ENCODE data around the gene MARK4.
"Not testable (repeated sequence)": the region's sequence is repeated elsewhere in the genome, so short reads cannot be mapped to it uniquely, and the experiment has no call there.

Gene MARK4

GRCh38 chr19:45243144-45243732 is 7.8 kb upstream of the MARK4 start:
- in situ Hi-C loops (cut with MboI; ENCODE audit: low sequenced_read_pairs), result no loop called here

- in situ Hi-C loops (cut with MboI; ENCODE audit: low sequenced_read_pairs), result no loop called here
Observed at GRCh38 chr19:45244133-45244794, 6.8 kb upstream of the MARK4 start.

GRCh38 chr19:45245334-45245787 is 5.7 kb upstream of the MARK4 start, which contains the start of gene EXOC3L2:
TSS of gene EXOC3L2 (minus strand) at chr19:45245407. CDS start at chr19:45239045, 6,362 bp downstream.
- in situ Hi-C loops (cut with MboI; ENCODE audit: low sequenced_read_pairs), result no loop called here

- in situ Hi-C loops (cut with MboI; ENCODE audit: low sequenced_read_pairs), result no loop called here
Observed at GRCh38 chr19:45245826-45246225, 5.2 kb upstream of the MARK4 start.

- in situ Hi-C loops (cut with MboI; ENCODE audit: low sequenced_read_pairs), result no loop called here
Observed at GRCh38 chr19:45247136-45247535, 3.9 kb upstream of the MARK4 start.

- in situ Hi-C loops (cut with MboI; ENCODE audit: low sequenced_read_pairs), result no loop called here
Observed at GRCh38 chr19:45249261-45250033, 1.6 kb upstream of the MARK4 start.

- in situ Hi-C loops (cut with MboI; ENCODE audit: low sequenced_read_pairs), result no loop called here
Observed at GRCh38 chr19:45250216-45250831, 747 bp upstream of the MARK4 start.

- in situ Hi-C loops (cut with MboI; ENCODE audit: low sequenced_read_pairs), result no loop called here
Observed at GRCh38 chr19:45251452-45252354, 632 bp downstream of the MARK4 start.

GRCh38 chr19:45253396-45254027 is 2.4 kb downstream of the MARK4 start:
- in situ Hi-C loops (cut with MboI; ENCODE audit: low sequenced_read_pairs), result no loop called here

- in situ Hi-C loops (cut with MboI; ENCODE audit: low sequenced_read_pairs), result no loop called here
Observed at GRCh38 chr19:45254044-45254531, 3.0 kb downstream of the MARK4 start.

GRCh38 chr19:45255611-45256157 is 4.6 kb downstream of the MARK4 start:
- in situ Hi-C loops (cut with MboI; ENCODE audit: low sequenced_read_pairs), result no loop called here

GRCh38 chr19:45256836-45257235 is 5.8 kb downstream of the MARK4 start:
- in situ Hi-C loops (cut with MboI; ENCODE audit: low sequenced_read_pairs), result no loop called here

- in situ Hi-C loops (cut with MboI; ENCODE audit: low sequenced_read_pairs), result no loop called here
Observed at GRCh38 chr19:45258862-45259261, 7.8 kb downstream of the MARK4 start.

- in situ Hi-C loops (cut with MboI; ENCODE audit: low sequenced_read_pairs), result no loop called here
Observed at GRCh38 chr19:45262570-45262969, 11.5 kb downstream of the MARK4 start.

GRCh38 chr19:45263013-45263412 is 11.9 kb downstream of the MARK4 start:
- in situ Hi-C loops (cut with MboI; ENCODE audit: low sequenced_read_pairs), result no loop called here

- in situ Hi-C loops (cut with MboI; ENCODE audit: low sequenced_read_pairs), result no loop called here
Observed at GRCh38 chr19:45264781-45265317, 13.8 kb downstream of the MARK4 start.

GRCh38 chr19:45265375-45265774 is 14.3 kb downstream of the MARK4 start:
- in situ Hi-C loops (cut with MboI; ENCODE audit: low sequenced_read_pairs), result no loop called here

- in situ Hi-C loops (cut with MboI; ENCODE audit: low sequenced_read_pairs), result no loop called here
Observed at GRCh38 chr19:45267296-45267695, 16.2 kb downstream of the MARK4 start.

- in situ Hi-C loops (cut with MboI; ENCODE audit: low sequenced_read_pairs), result not testable (repeated sequence)
Observed at GRCh38 chr19:45269939-45270338, 18.9 kb downstream of the MARK4 start.
